H9 (cell line): ENCODE data around the gene GPR157. TPM values are rescaled to one million over a fixed set of nuclear protein-coding genes. Genes with fewer than 3 reads are reported as not detected.
A peak's percentile ranks its signal among the peaks of the same experiment; 100 is the strongest.

Source experiments
- DNase-seq: peaks from one replicate; pipeline ENCODE4 v3.0.0-alpha.2; 2017
- H2AFZ ChIP-seq: one replicate; pipeline ENCODE4 v1.6.1; 2013; ENCODE audit warnings: mild to moderate bottlenecking, low read length, control low read depth, moderate library complexity
- H2AK5ac ChIP-seq: 2 replicates; pipeline ENCODE4 v1.6.1; 2013; ENCODE audit warnings: low read length, control low read depth, mixed read lengths; ENCODE audit not compliant: insufficient read length
- H2BK120ac ChIP-seq: one replicate; pipeline ENCODE4 v1.6.1; 2013; ENCODE audit warnings: low read depth, mild to moderate bottlenecking, low read length, control low read depth, inconsistent platforms; ENCODE audit not compliant: poor library complexity, severe bottlenecking
- H2BK12ac ChIP-seq: 2 replicates; pipeline ENCODE4 v1.6.1; 2013; ENCODE audit warnings: low read length, control low read depth, mixed read lengths, low read depth; ENCODE audit not compliant: insufficient read length
- H2BK15ac ChIP-seq: 2 replicates; pipeline ENCODE4 v1.6.1; 2013; ENCODE audit warnings: low read depth, low read length, control low read depth
- H2BK20ac ChIP-seq: one replicate; pipeline ENCODE4 v1.6.1; 2013; ENCODE audit warnings: low read depth, mild to moderate bottlenecking, low read length, control low read depth, inconsistent platforms; ENCODE audit not compliant: poor library complexity, severe bottlenecking
- H2BK5ac ChIP-seq: 2 replicates; pipeline ENCODE4 v1.6.1; 2013; ENCODE audit warnings: low read length, control low read depth, mixed read lengths; ENCODE audit not compliant: insufficient read length
- H3K14ac ChIP-seq: 2 replicates; pipeline ENCODE4 v1.6.1; 2013; ENCODE audit warnings: low read length, control low read depth; ENCODE audit not compliant: insufficient read depth
- H3K18ac ChIP-seq: 2 replicates; pipeline ENCODE4 v1.6.1; 2013; ENCODE audit warnings: low read depth, mild to moderate bottlenecking, mixed read lengths, low read length, control low read depth; ENCODE audit not compliant: insufficient read length
- H3K23ac ChIP-seq: 2 replicates; pipeline ENCODE4 v1.6.1; 2013; ENCODE audit warnings: low read length, control low read depth, mixed read lengths, low read depth; ENCODE audit not compliant: insufficient read length
- H3K23me2 ChIP-seq: 2 replicates; pipeline ENCODE4 v1.6.1; 2013; ENCODE audit warnings: low read depth, mild to moderate bottlenecking, mixed read lengths, low read length, control low read depth; ENCODE audit not compliant: insufficient read length, poor library complexity, severe bottlenecking
- H3K27ac ChIP-seq: 2 replicates; pipeline ENCODE4 v1.5.1; 2013; ENCODE audit warnings: low read length, control low read depth, mixed read lengths, low read depth; ENCODE audit not compliant: insufficient read length
- H3K27me3 ChIP-seq: 2 replicates; pipeline ENCODE4 v1.6.1; 2013; ENCODE audit warnings: low read length, control low read depth, inconsistent platforms; ENCODE audit not compliant: insufficient read depth
- H3K4ac ChIP-seq: 2 replicates; pipeline ENCODE4 v1.6.1; 2013; ENCODE audit warnings: low read depth, mild to moderate bottlenecking, control low read depth, inconsistent platforms, low read length, moderate library complexity
- H3K4me1 ChIP-seq: 2 replicates; pipeline ENCODE4 v1.6.1; 2013; ENCODE audit warnings: low read length, control low read depth, inconsistent platforms; ENCODE audit not compliant: insufficient read depth
- H3K4me2 ChIP-seq: 2 replicates; pipeline ENCODE4 v1.6.1; 2013; ENCODE audit warnings: low read length, control low read depth, mixed read lengths; ENCODE audit not compliant: insufficient read length, insufficient read depth
- H3K56ac ChIP-seq: 2 replicates; pipeline ENCODE4 v1.6.1; 2013; ENCODE audit warnings: low read depth, mild to moderate bottlenecking, mixed read lengths, low read length, control low read depth; ENCODE audit not compliant: insufficient read length
- H3K79me1 ChIP-seq: 2 replicates; pipeline ENCODE4 v1.6.1; 2013; ENCODE audit warnings: low read depth, mild to moderate bottlenecking, moderate library complexity, low read length, control low read depth, inconsistent platforms; ENCODE audit not compliant: insufficient read depth, poor library complexity, severe bottlenecking
- H3K79me2 ChIP-seq: 2 replicates; pipeline ENCODE4 v1.6.1; 2013; ENCODE audit warnings: low read length, control low read depth, inconsistent platforms; ENCODE audit not compliant: insufficient read depth
- H3K9ac ChIP-seq: 2 replicates; pipeline ENCODE4 v1.6.1; 2013; ENCODE audit warnings: low read length, control low read depth, mixed read lengths; ENCODE audit not compliant: insufficient read length; ENCODE audit errors: extremely low read depth
- H3K9me3 ChIP-seq: one replicate; pipeline ENCODE4 v1.6.1; 2013; ENCODE audit warnings: low read depth, low read length, inconsistent platforms; ENCODE audit not compliant: control insufficient read depth
- H3T11ph ChIP-seq: one replicate; pipeline ENCODE4 v1.6.1; 2013; ENCODE audit warnings: mild to moderate bottlenecking, low read length, control low read depth, inconsistent platforms
- H4K20me1 ChIP-seq: one replicate; pipeline ENCODE4 v1.6.1; 2013; ENCODE audit not compliant: control insufficient read depth, insufficient read length, insufficient read depth
- H4K5ac ChIP-seq: 2 replicates; pipeline ENCODE4 v1.6.1; 2013; ENCODE audit warnings: low read depth, mild to moderate bottlenecking, mixed read lengths, low read length, control low read depth; ENCODE audit not compliant: insufficient read length
- H4K8ac ChIP-seq: replicated peaks from 2 replicates; pipeline ENCODE4 v1.6.1; 2013; ENCODE audit warnings: low read length, control low read depth, mixed read lengths, low read depth; ENCODE audit not compliant: insufficient read length
- H4K91ac ChIP-seq: 2 replicates; pipeline ENCODE4 v1.6.1; 2013; ENCODE audit warnings: low read depth, mild to moderate bottlenecking, moderate library complexity, mixed read lengths, low read length, control low read depth; ENCODE audit not compliant: insufficient read length
- H3K27ac Mint-ChIP-seq, 3 experiments: 2 replicates in 2 of 3; 3 replicates in 1 of 3; pipeline ENCODE4 v1.8.0; 2020 to 2021; ENCODE audit warnings: mixed read lengths in 3 of 3, mild to moderate bottlenecking in 1 of 3, moderate library complexity in 1 of 3
- H3K27me3 Mint-ChIP-seq: 2 replicates; pipeline ENCODE4 v1.8.0; 2021; ENCODE audit warnings: low read depth, mild to moderate bottlenecking, moderate library complexity, mixed read lengths
- H3K36me3 Mint-ChIP-seq, 3 experiments: 2 replicates in 2 of 3; 3 replicates in 1 of 3; pipeline ENCODE4 v1.8.0; 2020 to 2021; ENCODE audit warnings: low read depth in 3 of 3, mixed read lengths in 3 of 3; ENCODE audit not compliant: insufficient read depth in 1 of 3
- H3K4me1 Mint-ChIP-seq, 2 experiments: 2 replicates each; pipeline ENCODE4 v1.8.0; 2020; ENCODE audit warnings: mixed read lengths in 2 of 2
- H3K4me3 Mint-ChIP-seq, 2 experiments: 2 replicates in 1 of 2; 3 replicates in 1 of 2; pipeline ENCODE4 v1.8.0; 2020 to 2021; ENCODE audit warnings: mild to moderate bottlenecking in 2 of 2, mixed read lengths in 2 of 2, moderate library complexity in 1 of 2
- H3K9me3 Mint-ChIP-seq, 2 experiments: 2 replicates in 1 of 2; 3 replicates in 1 of 2; pipeline ENCODE4 v1.8.0; 2020; ENCODE audit warnings: mild to moderate bottlenecking in 2 of 2, mixed read lengths in 2 of 2, moderate library complexity in 1 of 2
- WGBS: extraction: QIAGEN DNeasy Blood & Tissue Kit; methylation state at CpG from one replicate; pipeline ENCODE4 v1.1.7; 2013; ENCODE audit warnings: missing lambda C conversion rate, low lambda C conversion rate, mixed read lengths; ENCODE audit not compliant: insufficient read length; ENCODE audit errors: extremely low coverage; 5-methylcytosine and 5-hydroxymethylcytosine counted together
- total RNA-seq: library from RNA; stranded (reverse); gene quantifications from 2 replicates; pipeline ENCODE4 v1.2.1, GENCODE V29; 2021
- TF ChIP-seq, protein P1 (sequence below): fragments of 200-600 bp; sonication (generic); conservative IDR thresholded peaks from 3 replicates; pipeline ENCODE4 v1.8.0; 2021; ENCODE audit warnings: antibody characterized with exemption, mild to moderate bottlenecking

Gene GPR157
- total RNA-seq, 1 experiment from 2014 or later, result 3.8 TPM

DNA sequence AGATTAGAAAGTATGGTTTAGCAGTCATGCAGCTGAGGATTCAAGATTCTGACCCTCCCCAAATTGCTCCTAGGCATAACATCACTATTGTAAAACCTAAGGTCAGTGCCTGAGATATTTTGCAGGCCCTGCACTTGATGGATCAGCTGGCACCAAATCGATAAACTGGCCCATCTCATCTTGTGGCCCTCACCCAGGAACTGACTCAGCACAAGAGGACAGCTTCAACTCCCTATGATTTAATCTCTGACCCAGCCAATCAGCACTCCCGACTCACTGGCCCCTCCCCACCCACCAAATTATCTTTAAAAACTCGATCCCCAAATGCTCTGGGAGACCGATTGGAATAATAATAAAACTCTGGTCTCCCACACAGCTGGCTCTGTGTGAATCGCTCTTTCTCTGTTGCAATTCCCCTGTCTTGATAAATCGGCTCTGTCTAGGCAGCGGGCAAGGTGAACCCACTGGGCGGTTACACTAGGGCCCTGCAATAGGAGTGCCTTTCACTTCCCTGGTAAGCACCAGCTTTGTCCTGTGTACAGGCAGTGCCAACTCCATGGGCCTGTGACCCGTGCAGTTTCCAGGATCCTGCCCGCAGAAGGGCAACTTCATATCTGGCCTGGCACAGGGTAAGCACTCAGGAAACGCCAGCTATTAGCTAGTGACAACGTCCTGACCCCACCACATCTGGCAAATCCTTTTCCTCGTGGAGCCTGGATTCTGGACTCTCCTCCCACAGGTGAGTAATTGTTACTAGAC lies 30.8 kb downstream of the GPR157 start:
- Mint-ChIP-seq H3K4me1 (peaks cover 12 to 16% of the 10 kb centered on the region in 2 experiments), H3K27me3 (no peaks in the 10 kb centered on the region; the same call in 1 of the 2 replicates), H3K36me3 (peaks cover 7 to 26% (median 13%) of the 10 kb centered on the region in 3 experiments), H3K4me3 (no peak overlapping the region), H3K9me3 (peaks cover 21 to 32% of the 10 kb centered on the region in 2 experiments), H3K27ac (0 out of 7 replicates have a peak overlapping the region, but pooled peaks of 1 of the 3 experiments have one; percentile 10)
- H3K4me2 ChIP-seq, result no peak overlapping the region
- H4K8ac ChIP-seq, result no peak overlapping the region
- H3K79me1 ChIP-seq, result no peaks in the 10 kb centered on the region
- H2AFZ ChIP-seq, result no peak overlapping the region
- H4K5ac ChIP-seq, result no peak overlapping the region
- H3K4ac ChIP-seq, result no peak overlapping the region
- no peak overlapping the region for H3K14ac ChIP-seq
- TF ChIP-seq, protein P1, sequence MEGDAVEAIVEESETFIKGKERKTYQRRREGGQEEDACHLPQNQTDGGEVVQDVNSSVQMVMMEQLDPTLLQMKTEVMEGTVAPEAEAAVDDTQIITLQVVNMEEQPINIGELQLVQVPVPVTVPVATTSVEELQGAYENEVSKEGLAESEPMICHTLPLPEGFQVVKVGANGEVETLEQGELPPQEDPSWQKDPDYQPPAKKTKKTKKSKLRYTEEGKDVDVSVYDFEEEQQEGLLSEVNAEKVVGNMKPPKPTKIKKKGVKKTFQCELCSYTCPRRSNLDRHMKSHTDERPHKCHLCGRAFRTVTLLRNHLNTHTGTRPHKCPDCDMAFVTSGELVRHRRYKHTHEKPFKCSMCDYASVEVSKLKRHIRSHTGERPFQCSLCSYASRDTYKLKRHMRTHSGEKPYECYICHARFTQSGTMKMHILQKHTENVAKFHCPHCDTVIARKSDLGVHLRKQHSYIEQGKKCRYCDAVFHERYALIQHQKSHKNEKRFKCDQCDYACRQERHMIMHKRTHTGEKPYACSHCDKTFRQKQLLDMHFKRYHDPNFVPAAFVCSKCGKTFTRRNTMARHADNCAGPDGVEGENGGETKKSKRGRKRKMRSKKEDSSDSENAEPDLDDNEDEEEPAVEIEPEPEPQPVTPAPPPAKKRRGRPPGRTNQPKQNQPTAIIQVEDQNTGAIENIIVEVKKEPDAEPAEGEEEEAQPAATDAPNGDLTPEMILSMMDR, result no peak
- H2AK5ac ChIP-seq, result no peak overlapping the region
- no peaks in the 10 kb centered on the region for H3K27me3 ChIP-seq
- H3K79me2 ChIP-seq, result no peaks in the 10 kb centered on the region
- no peak overlapping the region for H2BK15ac ChIP-seq
- no peak overlapping the region for H3K9ac ChIP-seq
- H3K4me1 ChIP-seq, result no peaks in the 10 kb centered on the region; the same call in 1 of the 2 replicates
- DNase-seq, result no peak
- no peak overlapping the region for H2BK5ac ChIP-seq
- no CpG with 5 or more reads among the region's 13 CpGs for WGBS
- H3T11ph ChIP-seq, result no peak overlapping the region
- H2BK120ac ChIP-seq, result no peak overlapping the region
- H3K56ac ChIP-seq, result no peak overlapping the region
- H3K18ac ChIP-seq, result no peak overlapping the region
- no peak overlapping the region for H3K23ac ChIP-seq
- H4K20me1 ChIP-seq, result no peaks in the 10 kb centered on the region
- H4K91ac ChIP-seq, result no peak overlapping the region
- no peaks in the 10 kb centered on the region for H3K23me2 ChIP-seq
- no peak overlapping the region for H2BK20ac ChIP-seq
- no peaks in the 10 kb centered on the region for H3K9me3 ChIP-seq
- no peak overlapping the region for H2BK12ac ChIP-seq
- H3K27ac ChIP-seq, result no peak overlapping the region
